Fibroblast of mammary gland (primary cell): ENCODE results near the gene HPSE2.

ENCODE experiments used
- DNase-seq: peaks from one replicate; pipeline ENCODE4 v3.0.0-alpha.2; 2010; ENCODE audit warnings: low read depth
- H3K4me3 ChIP-seq: 2 replicates; pipeline ENCODE4 v1.5.1; 2011; ENCODE audit warnings: low read depth, mild to moderate bottlenecking, low read length, moderate library complexity; ENCODE audit not compliant: control insufficient read depth
- CTCF ChIP-seq: conservative IDR thresholded peaks from 2 replicates; pipeline ENCODE4 v1.5.1; 2011; ENCODE audit warnings: low read depth, low read length, inconsistent platforms; ENCODE audit not compliant: control insufficient read depth, insufficient read depth

HPSE2 gene

DNA sequence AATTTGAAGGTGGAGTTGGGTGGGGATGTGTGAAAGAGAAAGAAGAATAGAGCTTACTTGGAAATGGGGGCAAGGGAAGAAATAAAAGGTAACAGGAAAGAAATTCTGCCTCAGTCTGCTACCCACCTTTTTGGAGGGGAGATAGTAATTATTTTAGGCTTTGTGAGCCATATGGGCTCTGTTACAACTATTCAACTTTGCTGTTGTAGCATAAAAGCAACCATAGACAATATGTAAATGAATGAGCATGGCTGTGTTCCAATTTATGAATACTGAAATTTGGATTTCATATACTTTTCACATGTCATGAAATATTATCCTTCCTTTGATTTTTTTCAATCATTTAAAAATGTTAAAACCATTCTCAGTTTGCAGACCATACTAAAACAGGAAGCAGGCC is 176.9 kb downstream of the HPSE2 start:
- no peak overlapping the region for H3K4me3 ChIP-seq
- DNase-seq: no peak
- TF ChIP-seq CTCF: no peak

- H3K4me3 ChIP-seq: no peak overlapping the region
Measured at GRCh38 chr10:99057936-99058690, 177.5 kb downstream of the HPSE2 start.

DNA sequence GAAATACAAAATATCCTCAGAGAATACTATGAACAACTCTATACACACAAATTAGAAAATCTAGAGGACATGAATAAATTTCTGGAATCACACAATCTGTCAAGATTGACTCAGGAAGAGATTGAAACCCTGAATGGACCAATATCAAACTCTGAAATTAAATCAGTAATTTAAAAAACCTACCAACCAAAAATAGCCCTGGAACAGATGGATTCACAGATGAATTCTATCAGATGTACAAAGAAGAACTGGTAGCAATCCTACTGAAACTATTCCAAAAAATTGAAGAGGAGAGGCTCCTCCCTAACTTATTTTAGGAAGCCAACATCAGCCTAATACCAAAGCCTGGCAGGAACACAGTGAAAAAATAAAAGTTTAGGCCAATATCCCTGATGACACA is 190.0 kb downstream of the HPSE2 start:
- DNase-seq: no peak
- H3K4me3 ChIP-seq: no peak overlapping the region
- no peak for TF ChIP-seq CTCF

More at GRCh38 chr10:99057936-99058690, 177.5 kb downstream of the HPSE2 start:
- DNase-seq: no peak
- no peak for TF ChIP-seq CTCF

DNA sequence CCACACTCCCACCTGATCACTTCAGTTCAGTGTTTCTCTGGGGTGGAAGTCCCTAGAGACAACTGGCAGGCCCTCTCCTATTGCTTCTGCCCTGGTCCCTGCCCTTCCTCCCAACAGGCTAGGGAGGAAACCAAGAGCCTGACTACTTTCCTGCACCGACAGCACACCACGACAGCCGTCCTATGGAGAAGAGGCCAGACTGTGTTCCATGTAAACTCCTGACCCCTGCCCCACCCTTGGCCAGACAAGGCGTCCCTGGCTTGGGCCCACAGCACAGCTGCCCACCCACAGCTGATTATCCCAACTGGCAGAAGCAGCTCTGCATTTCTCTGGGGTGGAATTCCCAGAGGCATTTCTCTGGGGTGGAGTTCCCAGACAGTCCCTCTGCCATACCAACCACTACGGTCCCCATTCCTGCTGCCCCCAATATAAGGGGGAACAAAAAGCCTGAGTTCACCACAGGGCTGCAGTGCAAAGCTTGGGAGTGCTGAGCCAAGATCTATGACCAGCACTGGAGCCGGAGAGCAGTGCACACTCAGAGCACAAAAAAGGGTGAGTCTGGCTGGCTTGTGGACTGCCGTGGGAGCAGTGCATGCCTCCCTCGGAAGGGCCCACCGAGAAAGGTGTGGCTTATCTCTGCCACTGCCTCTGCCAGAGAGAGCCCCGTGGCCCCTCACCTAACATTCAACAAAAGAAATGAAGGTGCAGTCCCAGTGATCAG is 193.4 kb downstream of the HPSE2 start:
- no peak for DNase-seq
- H3K4me3 ChIP-seq: no peak overlapping the region
- no peak for TF ChIP-seq CTCF

DNA sequence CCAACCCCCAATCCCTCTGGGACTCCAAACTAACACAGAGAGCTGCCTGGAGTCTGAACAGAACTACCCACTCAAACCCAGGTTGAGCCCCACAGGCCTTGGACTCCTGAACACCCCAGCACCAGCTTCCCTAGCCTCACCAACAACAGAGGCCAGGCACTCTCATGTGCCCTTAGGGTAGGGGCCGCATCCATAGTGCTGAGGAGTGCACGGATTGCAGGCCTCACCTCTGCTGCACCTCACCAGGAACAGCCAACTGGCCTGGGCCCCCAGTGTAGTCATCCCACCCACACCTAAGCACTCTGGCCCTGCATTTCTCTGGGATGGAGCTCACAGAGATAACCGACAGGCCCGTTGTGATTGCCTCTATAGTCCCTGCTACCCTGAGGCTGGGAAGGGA is 194.2 kb downstream of the HPSE2 start:
- no peak for TF ChIP-seq CTCF
- no peak for DNase-seq
- H3K4me3 ChIP-seq: no peak overlapping the region

GRCh38 chr10:99013885-99014284 is 221.8 kb downstream of the HPSE2 start:
- DNase-seq: no peak
- no peak for TF ChIP-seq CTCF
- H3K4me3 ChIP-seq: no peak overlapping the region
